Stomach (tissue), 9 donors: ENCODE measurements around the gene SPEG. TPM values are rescaled to one million over a fixed set of nuclear protein-coding genes. Genes with fewer than 3 reads are reported as not detected.
A peak's percentile ranks its signal among the peaks of the same experiment; 100 is the strongest.

Source experiments
- DNase-seq, 2 donors: peaks; one replicate each; pipeline versions ENCODE4 v3.0.0 to v3.0.0-alpha.2; 2013 to 2019
- H3K27ac ChIP-seq, 5 donors: fragments of 200-600 bp in 4 of 5; sonication (generic) in 4 of 5; one replicate each; pipeline ENCODE4 v1.5.1; 2013 to 2019; ENCODE audit warnings: mild to moderate bottlenecking in 1 of 5, moderate library complexity in 1 of 5
- H3K27me3 ChIP-seq, 3 donors: fragments of 200-600 bp; sonication (generic); one replicate each; pipeline ENCODE4 v1.5.1; 2017 to 2019; ENCODE audit warnings: mixed run types in 1 of 3
- H3K36me3 ChIP-seq, 4 donors: fragments of 200-600 bp; sonication (generic); 1 replicate in 3 of 4; 2 replicates in 1 of 4; pipeline ENCODE4 v1.5.1; 2016 to 2019
- H3K4me1 ChIP-seq, 4 donors: fragments of 200-600 bp; sonication (generic); one replicate each; pipeline ENCODE4 v1.5.1; 2016 to 2019
- H3K4me3 ChIP-seq, 4 donors: fragments of 200-600 bp; sonication (generic) in 3 of 4; one replicate each; pipeline ENCODE4 v1.5.1; 2016 to 2019; ENCODE audit warnings: mild to moderate bottlenecking in 1 of 4
- H3K9me3 ChIP-seq, 4 donors: fragments of 200-600 bp; sonication (generic); one replicate each; pipeline ENCODE4 v1.5.1; 2016 to 2019
- CTCF ChIP-seq, 7 experiments: fragments of 450-650 bp in 4 of 7; fragments of 200-600 bp in 3 of 7; sonication (generic) in 3 of 7; IDR thresholded peaks; one replicate each; pipeline ENCODE4 v1.5.1; 2016 to 2019; ENCODE audit warnings: antibody characterized with exemption in 7 of 7, control low read depth in 2 of 7, mild to moderate bottlenecking in 1 of 7
- EP300 ChIP-seq: sonication (generic); formaldehyde crosslinking; IDR thresholded peaks from one replicate; pipeline ENCODE4 v1.6.1; 2017; ENCODE audit warnings: antibody characterized with exemption
- POLR2A ChIP-seq, 4 donors: fragments of 450-650 bp; IDR thresholded peaks; one replicate each; pipeline ENCODE4 v1.6.1; 2016; ENCODE audit warnings: antibody characterized with exemption in 4 of 4, control low read depth in 2 of 4, mild to moderate bottlenecking in 1 of 4, moderate library complexity in 1 of 4
- POLR2AphosphoS5 ChIP-seq, 3 donors: sonication (generic); formaldehyde crosslinking; IDR thresholded peaks; one replicate each; pipeline ENCODE4 v1.6.1; 2016; ENCODE audit warnings: antibody characterized with exemption in 3 of 3
- WGBS, 5 donors: extraction: QIAGEN DNeasy Blood & Tissue Kit in 3 of 5; methylation state at CpG; one replicate each; pipeline versions ENCODE4 v1.1.5 to v1.1.7; 2013 to 2018; 5-methylcytosine and 5-hydroxymethylcytosine counted together
- intact Hi-C: fragments of 100-400 bp; cut with DNase I; formaldehyde crosslinking; loops from one replicate; pipeline ENCODE4 v1.15.1; 2023; ENCODE audit warnings: low total_unique reads
- polyA plus RNA-seq, 3 donors: library from polyadenylated mRNA; stranded (reverse); fragments of 200-250 nt; gene quantifications; one replicate each; pipeline ENCODE4 v1.2.3, GENCODE V29; 2013
- total RNA-seq, 5 donors: library from RNA; depleted of rRNA; stranded (reverse); fragments of >200 nt; gene quantifications; one replicate each; pipeline versions ENCODE4 v1.1.0 to v1.2.3, GENCODE V29; 2014 to 2016
- donor health status: healthy with polysubstance abuse.
- donor health status: Bipolar disorder and iron deficiency.
- donor health status: healthy.

Gene SPEG
- total and polyA plus RNA-seq, 8 donors: 7.4 to 106 (median 27.2) TPM

GRCh38 chr2:219419331-219420197 lies 15.1 kb upstream of the SPEG start:
- Histone ChIP-seq H3K4me1 (peaks cover 8 to 27% (median 15%) of the 10 kb centered on the region in 4 donors), H3K4me3 (peak overlapping the region; percentile 41 to 60 (median 51)), H3K27me3 (peaks cover 0 to 48% (median 36%) of the 10 kb centered on the region in 3 donors), H3K27ac (peak overlapping the region in 4 of 5 donors; percentile 69 to 91 (median 83)), H3K9me3 (no peaks in the 10 kb centered on the region), H3K36me3 (peaks cover 0 to 24% (median 4%) of the 10 kb centered on the region in 4 donors)
- intact Hi-C loops: no loop called here
- WGBS, 5 donors: 61 to 77% (median 67%) methylated on average over 8 to 9 of the region's 9 CpGs
- DNase-seq: peak in 1 of 2 donors; percentile 62
- TF ChIP-seq POLR2AphosphoS5 (IDR thresholded peaks at IDR 0.05) (peak in 1 of 3 donors; percentile 26), EP300 (no peak)

GRCh38 chr2:219420687-219421086 lies 14.0 kb upstream of the SPEG start:
- Histone ChIP-seq H3K4me3 (peak overlapping the region; percentile 41 to 60 (median 51)), H3K4me1 (peaks cover 8 to 27% (median 15%) of the 10 kb centered on the region in 4 donors)

GRCh38 chr2:219421323-219421722 lies 13.3 kb upstream of the SPEG start:
- intact Hi-C loops: no loop called here
- 71 to 86% (median 84%) methylated on average over 14 to 17 of the region's 17 CpGs for WGBS, 5 donors

More at GRCh38 chr2:219420687-219421086, 14.0 kb upstream of the SPEG start:
- DNase-seq: peak in 1 of 2 donors; percentile 2
- H3K36me3 ChIP-seq: peaks cover 0 to 31% (median 8%) of the 10 kb centered on the region in 4 donors
- intact Hi-C loops: no loop called here
- H3K27ac ChIP-seq: peak overlapping the region in 3 of 5 donors; percentile 81 to 91 (median 85)
- TF ChIP-seq EP300: no peak
- no peak for TF ChIP-seq POLR2A (IDR thresholded peaks at IDR 0.05)
- no peak for TF ChIP-seq POLR2AphosphoS5 (IDR thresholded peaks at IDR 0.05)
- TF ChIP-seq CTCF (IDR thresholded peaks at IDR 0.05): no peak
- H3K9me3 ChIP-seq: no peaks in the 10 kb centered on the region
- peaks cover 0 to 55% (median 36%) of the 10 kb centered on the region in 3 donors for H3K27me3 ChIP-seq
- 70 to 89% (median 88%) methylated on average over 8 of the region's 8 CpGs for WGBS, 5 donors

GRCh38 chr2:219422952-219423534 lies 11.6 kb upstream of the SPEG start:
- Histone ChIP-seq H3K4me3 (peak overlapping the region; percentile 6 to 60 (median 51)), H3K9me3 (no peaks in the 10 kb centered on the region), H3K27me3 (peaks cover 0 to 53% (median 30%) of the 10 kb centered on the region in 3 donors), H3K27ac (peak overlapping the region in 3 of 5 donors; percentile 75 to 91 (median 85)), H3K4me1 (peaks cover 7 to 17% (median 10%) of the 10 kb centered on the region in 4 donors), H3K36me3 (peaks cover 0 to 36% (median 12%) of the 10 kb centered on the region in 4 donors)
- WGBS, 5 donors: 79 to 88% (median 84%) methylated on average over 8 of the region's 8 CpGs
- TF ChIP-seq CTCF (IDR thresholded peaks at IDR 0.05) (no peak), POLR2A (IDR thresholded peaks at IDR 0.05) (no peak), POLR2AphosphoS5 (IDR thresholded peaks at IDR 0.05) (no peak), EP300 (no peak)
- intact Hi-C loops: no loop called here
- DNase-seq: no peak

More at GRCh38 chr2:219421323-219421722, 13.3 kb upstream of the SPEG start:
- peak in 1 of 2 donors; percentile 9 for DNase-seq
- peak in 1 of 3 donors; percentile 12 for TF ChIP-seq POLR2AphosphoS5 (IDR thresholded peaks at IDR 0.05)
- no peak for TF ChIP-seq POLR2A (IDR thresholded peaks at IDR 0.05)
- no peak for TF ChIP-seq CTCF (IDR thresholded peaks at IDR 0.05)
- TF ChIP-seq EP300: no peak
- Histone ChIP-seq H3K27me3 (peaks cover 0 to 61% (median 41%) of the 10 kb centered on the region in 3 donors), H3K4me3 (peak overlapping the region; percentile 41 to 60 (median 51)), H3K9me3 (no peaks in the 10 kb centered on the region), H3K27ac (peak overlapping the region in 3 of 5 donors; percentile 81 to 91 (median 85)), H3K36me3 (peaks cover 0 to 36% (median 11%) of the 10 kb centered on the region in 4 donors), H3K4me1 (peaks cover 8 to 27% (median 15%) of the 10 kb centered on the region in 4 donors)
